Glomerular visceral epithelial cell (primary cell): ENCODE data around the gene RGL2.
A peak's percentile ranks its signal among the peaks of the same experiment; 100 is the strongest.

ENCODE experiments used
- DNase-seq: peaks from one replicate; pipeline ENCODE4 v3.0.0-alpha.2; 2016; ENCODE audit errors: extremely low spot score

Gene RGL2

GRCh38 chr6:33316603-33317418 is 18.1 kb upstream of the RGL2 start:
- DNase-seq: no peak

GRCh38 chr6:33315793-33316602 is 17.3 kb upstream of the RGL2 start:
- DNase-seq: no peak

GRCh38 chr6:33314943-33315792 is 16.4 kb upstream of the RGL2 start:
- DNase-seq: no peak

- peak; percentile 80 for DNase-seq
Measured at GRCh38 chr6:33314515-33314942, 15.8 kb upstream of the RGL2 start.

- peak; percentile 84 for DNase-seq
Measured at GRCh38 chr6:33313709-33314514, 15.2 kb upstream of the RGL2 start, which contains the start of gene TAPBP. Gene TAPBP (minus strand): TSS chr6:33314078. CDS start chr6:33314041, 37 bp downstream.

- DNase-seq: peak; percentile 22
Measured at GRCh38 chr6:33313105-33313708, 14.5 kb upstream of the RGL2 start.

GRCh38 chr6:33312361-33313104 is 13.8 kb upstream of the RGL2 start:
- DNase-seq: peak; percentile 88

- no peak for DNase-seq
Measured at GRCh38 chr6:33306356-33306755, 7.6 kb upstream of the RGL2 start.

- DNase-seq: no peak
Measured at GRCh38 chr6:33305052-33305451, 6.3 kb upstream of the RGL2 start.

- DNase-seq: no peak
Measured at GRCh38 chr6:33304216-33304615, 5.5 kb upstream of the RGL2 start.

- DNase-seq: no peak
Measured at GRCh38 chr6:33301877-33302276, 3.1 kb upstream of the RGL2 start.

GRCh38 chr6:33299237-33299944 is 649 bp upstream of the RGL2 start:
- DNase-seq: peak; percentile 95

GRCh38 chr6:33297956-33298772 is 578 bp downstream of the RGL2 start:
- DNase-seq: peak; percentile 91

GRCh38 chr6:33297406-33297955 is 1.3 kb downstream of the RGL2 start:
- DNase-seq: no peak

- no peak for DNase-seq
Measured at GRCh38 chr6:33296797-33297405, 1.8 kb downstream of the RGL2 start.

- DNase-seq: no peak
Measured at GRCh38 chr6:33295621-33296369, 2.9 kb downstream of the RGL2 start.
